Cardiac muscle cell (in vitro differentiated cells and primary cell): ENCODE results near the gene TNFRSF8. TPM values are rescaled to one million over a fixed set of nuclear protein-coding genes. Genes with fewer than 3 reads are reported as not detected.
"Not testable (repeated sequence)": the region's sequence is repeated elsewhere in the genome, so short reads cannot be mapped to it uniquely, and the experiment has no call there.

Experiments used
- DNase-seq, 2 donors: peaks; one replicate each; pipeline versions ENCODE4 v3.0.0 to v3.0.0-alpha.2; 2010 to 2017; ENCODE audit warnings: low read depth in 1 of 2, low spot score in 1 of 2
- H3K27ac ChIP-seq: fragments of 200-600 bp; sonication (generic); 2 replicates; pipeline ENCODE4 v1.5.1; 2016
- H3K27me3 ChIP-seq: fragments of 200-600 bp; sonication (generic); 2 replicates; pipeline ENCODE4 v1.6.0; 2016; ENCODE audit warnings: control low read depth
- H3K36me3 ChIP-seq: fragments of 200-600 bp; sonication (generic); 2 replicates; pipeline ENCODE4 v1.5.1; 2016; ENCODE audit warnings: control low read depth
- H3K4me1 ChIP-seq: fragments of 200-600 bp; sonication (generic); 2 replicates; pipeline ENCODE4 v1.8.1; 2017; ENCODE audit warnings: low read depth, mild to moderate bottlenecking, mixed run types
- H3K4me3 ChIP-seq: fragments of 200-600 bp; sonication (generic); 2 replicates; pipeline ENCODE4 v1.5.1; 2016; ENCODE audit warnings: mild to moderate bottlenecking
- H3K9me3 ChIP-seq: fragments of 200-600 bp; sonication (generic); 2 replicates; pipeline ENCODE4 v1.5.1; 2017; ENCODE audit warnings: low read depth, mild to moderate bottlenecking, control low read depth
- polyA plus RNA-seq: library from polyadenylated mRNA; unstranded; fragments of >200 nt; fragmentation: Nextera tagmentation; extraction: Ambion mirVana; gene quantifications from 2 replicates; pipeline ENCODE4 v1.2.1, GENCODE V29; 2016
- total RNA-seq: library from RNA; depleted of rRNA; stranded (reverse); fragments of >200 nt; gene quantifications from 2 replicates; pipeline ENCODE4 v1.2.3, GENCODE V29; 2016
- TF ChIP-seq, protein P1 (sequence below): IDR thresholded peaks from 2 replicates; pipeline ENCODE4 v1.5.1; 2012; ENCODE audit warnings: low read depth, mild to moderate bottlenecking, low read length

The TNFRSF8 gene
- total and polyA plus RNA-seq, 2 experiments from 2014 or later = 0.06 TPM; not detected in 1

DNA sequence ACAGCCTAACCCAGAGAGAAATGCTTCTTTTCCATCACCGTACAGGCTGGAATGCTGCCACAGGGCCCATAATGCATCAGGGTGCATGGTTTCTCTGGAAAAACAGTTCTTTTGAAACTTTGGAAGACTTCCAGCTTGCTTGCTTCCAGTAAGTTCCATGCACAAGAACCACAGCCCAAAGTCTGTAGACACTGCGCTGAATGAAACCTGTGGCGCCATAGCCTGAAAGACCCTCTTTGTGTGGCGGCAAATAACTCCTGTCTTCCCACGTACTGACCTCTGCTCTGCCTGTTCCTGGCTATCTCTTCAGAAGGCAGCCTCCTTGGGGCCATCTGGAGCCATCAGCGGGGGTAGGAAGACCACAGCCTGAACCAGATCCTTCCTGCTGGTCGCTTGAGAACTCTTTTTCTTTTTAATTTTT is 28.7 kb upstream of the TNFRSF8 start:
- peak in 1 of 2 donors; percentile 96 for DNase-seq
- TF ChIP-seq, protein P1, sequence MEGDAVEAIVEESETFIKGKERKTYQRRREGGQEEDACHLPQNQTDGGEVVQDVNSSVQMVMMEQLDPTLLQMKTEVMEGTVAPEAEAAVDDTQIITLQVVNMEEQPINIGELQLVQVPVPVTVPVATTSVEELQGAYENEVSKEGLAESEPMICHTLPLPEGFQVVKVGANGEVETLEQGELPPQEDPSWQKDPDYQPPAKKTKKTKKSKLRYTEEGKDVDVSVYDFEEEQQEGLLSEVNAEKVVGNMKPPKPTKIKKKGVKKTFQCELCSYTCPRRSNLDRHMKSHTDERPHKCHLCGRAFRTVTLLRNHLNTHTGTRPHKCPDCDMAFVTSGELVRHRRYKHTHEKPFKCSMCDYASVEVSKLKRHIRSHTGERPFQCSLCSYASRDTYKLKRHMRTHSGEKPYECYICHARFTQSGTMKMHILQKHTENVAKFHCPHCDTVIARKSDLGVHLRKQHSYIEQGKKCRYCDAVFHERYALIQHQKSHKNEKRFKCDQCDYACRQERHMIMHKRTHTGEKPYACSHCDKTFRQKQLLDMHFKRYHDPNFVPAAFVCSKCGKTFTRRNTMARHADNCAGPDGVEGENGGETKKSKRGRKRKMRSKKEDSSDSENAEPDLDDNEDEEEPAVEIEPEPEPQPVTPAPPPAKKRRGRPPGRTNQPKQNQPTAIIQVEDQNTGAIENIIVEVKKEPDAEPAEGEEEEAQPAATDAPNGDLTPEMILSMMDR = no peak
- no peaks in the 10 kb centered on the region for H3K27me3 ChIP-seq

DNA sequence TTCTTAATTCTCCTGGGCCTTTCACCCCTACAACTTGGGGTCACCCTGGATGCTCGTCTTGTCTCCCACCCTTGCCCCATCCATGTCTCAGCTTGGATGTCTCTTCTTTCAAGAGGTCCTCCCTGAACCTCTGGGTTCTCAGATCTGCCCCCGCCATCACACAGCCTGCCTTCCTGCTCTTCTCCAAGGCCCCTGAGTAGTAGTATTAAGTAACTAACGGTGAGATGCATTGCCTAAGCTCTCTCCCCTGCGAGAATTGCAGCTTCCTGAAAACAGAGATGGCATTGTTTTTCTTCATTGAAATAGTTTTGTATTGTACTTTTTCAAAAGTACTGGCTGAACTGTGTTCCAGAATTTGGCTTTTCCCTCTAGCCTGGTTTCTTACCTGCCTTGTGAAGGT is 27.8 kb upstream of the TNFRSF8 start:
- no peaks in the 10 kb centered on the region for H3K9me3 ChIP-seq
- no peak overlapping the region for H3K4me3 ChIP-seq
- no peaks in the 10 kb centered on the region for H3K36me3 ChIP-seq
- H3K27me3 ChIP-seq = no peaks in the 10 kb centered on the region
- H3K4me1 ChIP-seq = peaks cover 5% of the 10 kb centered on the region
- TF ChIP-seq, protein P1 = no peak
- no peak overlapping the region for H3K27ac ChIP-seq
- peak in 1 of 2 donors; percentile 59 for DNase-seq

More for the DNA sequence above, 28.7 kb upstream of the TNFRSF8 start:
- H3K4me1 ChIP-seq = peaks cover 1% of the 10 kb centered on the region
- H3K9me3 ChIP-seq = no peaks in the 10 kb centered on the region
- no peak overlapping the region for H3K27ac ChIP-seq
- no peak overlapping the region for H3K4me3 ChIP-seq
- no peaks in the 10 kb centered on the region for H3K36me3 ChIP-seq

DNA sequence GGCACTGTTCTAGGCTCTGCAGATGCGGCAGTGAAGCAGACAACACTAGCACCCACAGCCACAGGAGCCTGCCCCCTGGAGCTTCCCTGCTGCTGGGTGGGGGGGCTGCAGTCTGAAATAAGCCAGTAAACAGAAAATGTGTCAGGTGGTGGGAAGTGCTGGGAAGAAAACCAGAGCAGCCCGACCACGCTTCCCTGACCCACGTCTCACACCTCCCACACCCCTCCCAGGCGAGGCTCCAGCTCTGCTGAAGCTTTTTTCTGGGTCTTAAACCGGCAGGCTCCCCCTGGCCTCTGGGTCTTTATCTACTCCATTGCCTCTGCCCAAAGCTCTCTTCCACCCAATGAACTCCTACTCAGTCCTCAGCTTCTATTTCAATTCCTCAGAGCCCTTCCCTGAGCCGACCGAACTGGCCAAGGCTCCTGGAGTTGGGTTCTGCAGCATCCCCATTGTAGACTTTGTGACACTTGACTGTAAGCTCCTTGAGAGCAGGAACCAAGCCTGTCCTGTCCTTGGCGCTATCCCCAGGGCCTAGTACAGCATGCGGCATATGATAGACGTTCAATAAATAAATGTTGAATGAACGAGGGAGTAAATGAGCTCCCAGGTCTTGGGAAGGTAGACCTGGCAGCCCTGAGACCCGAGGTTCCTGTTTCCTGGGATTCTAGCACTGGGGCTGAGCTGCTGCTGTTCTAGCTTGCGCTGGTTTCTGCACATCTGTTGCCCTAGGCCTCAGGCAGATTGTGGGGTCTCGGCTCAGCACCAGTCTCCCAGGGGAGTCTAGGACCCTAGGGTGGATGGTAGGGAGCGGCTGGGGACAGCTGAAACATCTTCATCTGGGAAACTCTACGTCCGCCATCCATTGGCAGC is 25.4 kb upstream of the TNFRSF8 start:
- TF ChIP-seq, protein P1 = no peak
- Histone ChIP-seq H3K4me1 (peaks cover 5% of the 10 kb centered on the region), H3K27me3 (no peaks in the 10 kb centered on the region), H3K36me3 (no peaks in the 10 kb centered on the region), H3K9me3 (no peaks in the 10 kb centered on the region), H3K27ac (no peak overlapping the region), H3K4me3 (no peak overlapping the region)
- DNase-seq = peak in 1 of 2 donors; percentile 52

DNA sequence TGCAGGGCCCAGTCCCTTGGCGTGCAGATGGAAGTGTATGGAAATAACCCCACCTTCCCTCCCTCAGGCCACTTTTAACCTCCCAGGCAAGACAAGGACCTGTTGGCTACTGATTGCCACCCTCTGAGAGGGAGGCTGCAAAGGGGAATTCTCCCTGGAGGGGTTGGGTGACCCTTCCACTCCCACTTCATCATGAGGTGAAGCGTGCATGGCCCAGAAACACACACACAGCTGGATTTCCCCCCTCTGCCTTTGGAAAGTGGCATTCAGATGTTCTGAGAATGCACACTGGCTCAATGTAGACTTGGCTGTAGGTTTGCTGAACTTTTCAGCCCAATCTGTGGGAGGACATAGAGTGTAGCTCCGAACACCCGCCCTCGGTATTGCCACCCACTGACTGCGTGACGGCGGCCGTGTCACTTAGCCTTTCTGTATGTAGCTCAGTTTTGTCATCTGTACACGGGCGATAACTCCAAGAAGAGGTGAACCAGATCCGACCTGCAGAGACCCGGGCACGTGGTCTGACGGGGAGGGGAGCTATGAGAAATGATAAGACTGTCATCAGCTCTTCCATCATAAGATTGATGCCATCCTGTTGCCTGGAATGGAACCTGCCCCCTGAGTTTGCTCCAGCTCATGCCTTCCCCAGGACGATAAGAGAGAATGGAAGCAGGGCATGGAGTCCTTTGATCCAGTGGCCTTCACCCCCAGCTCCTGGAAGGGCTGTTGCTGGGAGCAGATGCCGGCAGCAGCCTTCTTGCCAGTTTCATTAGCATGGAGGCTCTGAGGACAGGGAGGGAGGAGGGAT is 24.5 kb upstream of the TNFRSF8 start:
- DNase-seq = peak; percentile 25 to 39
- no peak overlapping the region for H3K27ac ChIP-seq
- no peaks in the 10 kb centered on the region for H3K36me3 ChIP-seq
- TF ChIP-seq, protein P1 = no peak
- H3K4me3 ChIP-seq = no peak overlapping the region
- H3K27me3 ChIP-seq = no peaks in the 10 kb centered on the region
- peaks cover 5% of the 10 kb centered on the region for H3K4me1 ChIP-seq
- no peaks in the 10 kb centered on the region for H3K9me3 ChIP-seq

DNA sequence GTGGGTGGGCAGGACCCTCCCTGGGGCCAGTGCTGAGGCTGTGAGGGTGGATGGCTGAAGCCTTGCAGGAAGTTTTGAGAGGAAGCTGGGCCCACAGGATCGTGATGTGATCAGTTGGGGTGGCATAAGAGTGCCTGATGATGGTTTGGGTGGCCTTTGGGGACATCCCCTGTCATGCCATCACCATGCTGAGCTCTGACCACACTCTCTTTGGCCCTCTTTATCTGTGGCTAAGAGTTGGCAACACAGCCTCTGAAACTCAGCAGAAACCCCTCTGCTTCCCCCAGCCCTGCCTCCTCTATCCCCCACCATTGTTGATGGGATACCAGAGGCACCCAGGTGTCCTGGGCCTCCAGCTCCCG is 24.0 kb upstream of the TNFRSF8 start:
- TF ChIP-seq, protein P1 = no peak
- Histone ChIP-seq H3K27ac (no peak overlapping the region), H3K4me3 (no peak overlapping the region), H3K36me3 (no peaks in the 10 kb centered on the region), H3K27me3 (no peaks in the 10 kb centered on the region), H3K4me1 (peaks cover 5% of the 10 kb centered on the region), H3K9me3 (no peaks in the 10 kb centered on the region)
- no peak for DNase-seq

DNA sequence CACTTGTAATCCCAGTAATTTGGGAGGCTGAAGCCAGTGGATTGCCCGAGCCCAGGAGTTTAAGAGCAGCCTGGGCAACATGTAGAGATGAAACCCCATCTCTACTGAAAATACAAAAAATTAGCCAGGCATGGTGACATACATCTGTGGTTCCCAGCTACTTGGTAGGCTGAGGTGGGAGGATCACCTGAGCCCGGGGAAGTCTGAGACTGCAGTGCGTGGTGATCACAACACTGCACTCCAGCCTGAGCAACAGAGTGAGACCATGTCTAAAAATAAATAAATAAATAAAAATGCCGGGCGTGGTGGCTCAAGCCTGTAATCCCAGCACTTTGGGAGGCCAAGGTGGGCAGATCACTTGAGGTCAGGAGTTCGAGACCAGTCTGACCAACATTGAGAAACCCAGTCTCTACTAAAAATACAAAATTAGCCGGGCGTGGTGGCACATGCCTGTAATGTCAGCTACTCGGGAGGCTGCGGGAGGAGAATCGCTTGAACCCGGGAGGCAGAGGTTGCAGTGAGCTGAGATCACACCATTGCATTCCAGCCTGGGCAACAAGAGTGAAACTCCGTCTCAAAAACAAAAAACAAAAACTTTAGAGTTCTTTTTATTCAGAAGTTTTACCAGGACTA is 23.2 kb upstream of the TNFRSF8 start:
- not testable (repeated sequence) for H3K4me3 ChIP-seq, H3K27ac ChIP-seq, DNase-seq, H3K9me3 ChIP-seq, H3K27me3 ChIP-seq, H3K36me3 ChIP-seq, H3K4me1 ChIP-seq
